Measurements from ENCODE around the gene IL3.

IL3 gene

DNA sequence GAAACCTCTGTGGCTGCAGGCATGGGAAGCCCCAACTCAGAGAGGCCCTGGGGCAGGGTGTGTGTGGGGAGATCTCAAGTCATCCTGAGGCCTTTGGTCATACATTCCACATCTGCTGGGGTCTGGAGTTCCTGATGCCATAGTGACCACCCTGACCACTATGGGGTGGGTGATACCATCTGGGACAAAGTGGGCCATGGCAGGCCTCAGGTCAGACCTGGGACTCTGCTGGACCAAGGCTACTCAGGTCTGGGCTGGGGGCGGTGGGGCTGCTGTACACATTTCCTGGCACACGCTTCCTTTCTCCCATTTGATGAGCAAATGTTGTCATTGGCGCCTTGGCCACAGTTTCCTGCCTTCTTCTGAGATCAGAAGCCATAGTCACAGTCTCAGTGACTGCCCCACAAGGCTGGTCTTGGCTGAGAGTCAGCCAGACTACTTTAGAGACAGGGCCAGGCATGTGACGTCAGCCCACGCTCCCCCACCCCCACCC, 33.9 kb upstream of the IL3 start:
- no peak for DNase-seq

DNA sequence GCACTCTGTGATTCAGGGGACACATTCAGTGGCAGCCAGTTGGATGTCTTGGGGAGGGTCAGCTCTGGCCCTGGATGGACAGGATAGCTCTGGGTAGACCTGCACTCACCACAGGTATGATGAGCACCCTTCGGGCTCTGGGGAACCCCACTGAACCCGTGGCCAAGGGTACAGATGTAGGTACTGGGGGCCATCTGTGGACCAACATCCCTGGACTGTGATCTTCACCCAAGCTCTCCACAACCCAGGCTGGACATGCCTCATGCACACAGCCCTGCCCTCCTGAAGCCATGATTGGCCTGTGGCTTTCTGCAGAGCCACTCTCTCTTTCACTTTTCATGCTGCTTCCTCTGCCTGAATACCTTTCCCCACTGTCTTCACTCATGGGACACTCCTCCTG, 33.4 kb upstream of the IL3 start:
- no peak for DNase-seq

DNA sequence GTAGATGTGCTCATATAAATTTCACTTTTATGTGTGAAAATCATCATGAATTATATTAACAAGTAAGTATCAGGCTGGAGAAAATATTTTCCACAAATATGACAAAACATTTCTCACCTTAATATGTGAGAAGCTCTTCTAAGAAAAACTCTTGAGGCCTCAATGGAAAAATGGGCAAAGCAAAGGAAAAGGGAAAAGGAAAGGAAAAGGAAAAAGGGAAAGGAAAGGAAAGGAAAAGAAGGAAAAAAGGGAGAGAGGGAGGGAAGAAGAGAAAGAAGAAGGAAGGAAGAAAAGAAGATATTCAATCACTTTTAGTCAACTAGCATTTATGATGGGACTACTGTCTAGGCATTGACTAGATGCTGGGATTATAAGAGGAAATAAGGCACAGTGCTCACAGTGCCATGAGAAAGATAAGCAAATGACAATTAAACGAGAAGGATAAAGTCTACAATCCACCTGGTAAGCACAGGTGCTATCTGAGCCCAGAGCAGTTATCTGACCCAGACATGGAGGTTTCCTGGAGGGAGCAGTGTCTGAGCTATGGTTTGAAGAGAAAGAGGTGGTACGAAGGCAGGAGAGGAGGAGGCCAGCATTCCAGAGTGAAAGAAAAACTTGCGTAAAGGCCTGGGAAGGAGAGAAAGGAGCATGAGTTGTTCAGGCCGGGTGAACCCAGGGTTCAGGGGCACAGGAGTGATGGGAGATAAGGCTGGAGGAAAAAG, 30.7 kb upstream of the IL3 start:
- DNase-seq: no peak

DNA sequence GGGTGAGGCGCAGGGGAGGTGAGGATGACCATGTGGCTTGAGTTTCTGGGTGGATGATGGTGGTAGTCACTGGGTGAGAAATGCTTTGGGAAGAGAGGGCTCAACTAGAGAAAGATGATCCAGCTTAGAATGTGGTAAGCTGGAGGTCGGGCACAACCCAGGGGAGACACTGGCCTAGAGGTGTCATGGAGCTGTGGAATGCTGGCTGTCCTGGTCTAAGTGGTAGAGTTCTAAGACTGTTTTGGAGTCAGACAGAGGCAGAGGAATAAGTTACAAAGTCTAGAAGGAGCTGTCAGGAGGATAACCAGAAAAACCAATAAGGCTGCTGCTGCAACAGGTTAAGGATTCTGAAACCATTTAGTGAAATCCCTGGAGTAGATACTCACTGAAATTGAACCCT, 29.8 kb upstream of the IL3 start:
- DNase-seq: no peak

DNA sequence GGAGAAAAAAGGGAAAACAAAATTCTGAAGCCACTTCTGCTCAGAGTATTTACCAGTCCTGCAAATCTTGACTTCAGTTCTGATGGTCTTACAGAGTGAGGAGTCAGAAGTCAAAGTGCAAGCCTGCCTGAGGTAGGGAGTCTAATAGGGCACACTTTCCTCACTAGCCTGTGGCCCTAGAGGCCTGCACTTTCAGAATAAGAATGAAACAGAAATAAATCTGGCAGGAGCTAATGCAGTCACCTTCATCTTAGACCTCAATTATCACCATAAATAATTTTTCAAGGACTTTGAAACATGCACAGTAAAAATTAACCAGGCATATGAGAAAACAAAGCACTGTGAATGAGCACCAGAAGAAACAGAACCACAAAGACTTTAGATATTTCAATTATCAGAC, 28.3 kb upstream of the IL3 start:
- DNase-seq: no peak

DNA sequence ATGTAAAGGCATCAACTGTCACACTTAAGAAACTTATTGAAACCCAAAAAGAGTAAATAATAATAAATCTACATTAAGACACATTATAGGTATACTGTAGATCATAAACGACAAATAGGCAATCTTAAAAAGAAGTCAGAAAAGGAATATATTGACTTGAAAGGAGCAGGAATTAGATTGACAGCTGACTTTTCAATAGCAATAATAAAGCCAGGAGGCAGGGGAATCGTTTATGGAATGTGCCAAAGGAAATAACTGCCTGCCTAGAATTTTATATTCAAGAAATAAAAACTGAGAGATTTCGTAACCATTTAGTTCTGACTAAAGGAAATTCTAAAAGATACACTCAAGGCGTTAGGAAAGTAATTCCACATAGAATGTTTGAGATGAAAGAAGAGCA, 27.3 kb upstream of the IL3 start:
- DNase-seq: no peak

DNA sequence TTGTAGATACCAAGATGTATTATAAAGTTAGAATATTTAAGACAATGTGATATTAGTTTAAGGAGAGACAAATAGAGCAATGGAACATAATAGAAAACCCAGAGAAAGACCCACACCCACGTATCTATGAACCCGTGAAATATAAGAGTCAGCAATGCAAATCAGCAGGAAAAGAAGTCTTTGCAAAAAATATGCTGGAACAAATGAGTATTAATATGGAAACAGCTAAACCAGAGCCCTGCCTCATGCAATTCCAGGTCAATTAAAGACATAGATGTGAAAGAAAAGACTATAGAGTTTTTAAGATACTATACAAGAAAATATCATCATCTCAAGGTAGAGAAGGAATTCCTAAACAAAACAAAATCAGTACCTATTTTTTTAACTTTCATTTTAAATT, 23.1 kb upstream of the IL3 start:
- DNase-seq: no peak

DNA sequence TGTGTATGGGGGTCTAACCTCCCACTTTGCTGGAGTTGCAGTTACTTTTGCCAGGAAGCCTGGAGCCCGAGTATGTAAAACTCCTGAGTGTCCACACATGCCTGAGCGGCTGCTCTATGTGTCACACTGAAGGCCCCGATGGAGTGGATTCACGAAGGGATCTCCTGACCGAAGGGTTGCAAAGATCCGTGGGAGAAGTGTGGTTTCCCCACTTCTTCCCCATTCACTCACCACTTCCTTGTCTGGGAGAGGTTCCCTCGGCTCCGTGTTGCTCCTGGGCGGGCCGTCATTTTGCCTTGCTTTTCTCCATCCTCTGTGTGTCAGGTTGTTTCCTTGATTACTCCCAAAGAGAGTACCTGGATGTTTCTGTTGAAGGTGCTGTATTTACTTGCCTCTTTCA, 16.2 kb upstream of the IL3 start:
- DNase-seq: no peak

DNA sequence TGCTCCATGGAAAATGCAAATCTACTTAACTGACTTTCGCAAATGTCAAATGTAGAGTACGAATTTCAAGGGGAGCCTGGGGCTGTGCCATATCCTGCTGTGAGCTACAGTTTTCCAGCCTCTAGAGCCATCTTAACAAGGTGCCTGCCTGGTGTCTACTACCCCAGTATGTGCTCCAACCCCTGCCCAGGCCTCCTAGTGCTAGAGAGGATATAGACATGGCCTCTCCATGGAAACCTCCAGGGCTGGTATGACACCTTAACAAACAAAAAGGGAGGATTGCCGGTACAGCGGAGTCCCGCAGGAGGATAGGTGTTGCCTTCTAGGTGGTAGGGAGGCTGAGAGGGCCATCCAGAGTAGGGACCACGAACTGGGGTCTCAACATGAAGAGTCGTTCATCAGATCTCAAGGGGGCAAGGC, 13.6 kb upstream of the IL3 start:
- no peak for DNase-seq

DNA sequence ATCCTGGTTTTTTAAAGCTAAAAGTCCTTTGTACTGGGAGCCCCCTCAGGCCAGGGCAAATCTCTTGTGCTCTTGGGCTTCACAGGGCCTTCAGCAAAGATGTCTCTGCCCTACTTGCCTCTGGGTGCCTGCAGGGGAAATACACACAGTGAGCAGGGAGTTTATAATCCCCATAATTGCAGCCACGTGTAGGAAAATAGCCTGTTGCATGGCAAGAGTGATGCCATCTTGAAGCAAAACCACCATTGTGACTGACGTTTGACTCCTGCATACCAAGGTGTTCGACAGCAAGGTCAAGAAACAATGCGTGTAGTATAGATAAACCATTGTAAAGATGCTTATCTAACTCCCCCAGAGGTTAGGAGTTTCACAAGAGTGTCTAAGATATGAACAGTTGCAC, 11.4 kb upstream of the IL3 start:
- DNase-seq: no peak

DNA sequence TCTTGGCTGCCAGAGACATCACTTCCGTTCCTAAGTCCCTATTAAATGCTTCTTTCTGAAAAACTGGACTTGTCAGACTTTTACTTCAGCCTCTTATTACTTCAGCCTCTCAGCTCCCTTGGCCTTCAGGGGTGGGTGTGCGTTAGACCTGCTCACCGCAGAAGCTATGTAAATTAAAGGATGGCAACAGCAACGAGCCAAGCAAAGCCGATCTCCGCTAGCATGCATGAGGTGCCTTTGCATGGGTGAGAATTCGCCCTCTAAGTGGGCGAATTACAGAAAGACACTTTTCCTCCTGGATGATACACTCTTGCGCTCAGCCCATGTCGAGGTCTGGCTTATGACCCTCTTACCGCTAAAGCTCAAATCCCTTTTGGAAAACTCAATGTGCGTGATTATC, 10.9 kb upstream of the IL3 start:
- no peak for DNase-seq

DNA sequence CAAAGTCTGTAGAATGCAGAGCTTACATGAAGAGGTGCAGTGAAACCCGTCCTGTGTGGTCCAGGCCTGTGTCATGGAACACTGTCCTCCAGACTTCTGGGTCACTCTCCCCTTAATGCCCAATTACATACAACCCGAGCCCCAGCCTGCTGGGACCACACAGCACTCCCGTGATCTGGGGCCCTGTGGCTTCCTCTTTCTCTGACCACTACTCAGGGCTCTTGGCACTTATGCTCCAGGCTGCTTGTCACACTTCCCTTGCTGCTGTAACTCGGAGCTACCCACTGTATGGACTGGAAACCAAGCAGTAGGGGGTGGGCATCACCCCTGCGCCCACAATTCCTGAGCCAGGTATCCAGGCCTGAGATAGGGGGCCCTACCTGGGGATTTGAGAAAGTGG, 10.3 kb upstream of the IL3 start:
- DNase-seq: no peak

DNA sequence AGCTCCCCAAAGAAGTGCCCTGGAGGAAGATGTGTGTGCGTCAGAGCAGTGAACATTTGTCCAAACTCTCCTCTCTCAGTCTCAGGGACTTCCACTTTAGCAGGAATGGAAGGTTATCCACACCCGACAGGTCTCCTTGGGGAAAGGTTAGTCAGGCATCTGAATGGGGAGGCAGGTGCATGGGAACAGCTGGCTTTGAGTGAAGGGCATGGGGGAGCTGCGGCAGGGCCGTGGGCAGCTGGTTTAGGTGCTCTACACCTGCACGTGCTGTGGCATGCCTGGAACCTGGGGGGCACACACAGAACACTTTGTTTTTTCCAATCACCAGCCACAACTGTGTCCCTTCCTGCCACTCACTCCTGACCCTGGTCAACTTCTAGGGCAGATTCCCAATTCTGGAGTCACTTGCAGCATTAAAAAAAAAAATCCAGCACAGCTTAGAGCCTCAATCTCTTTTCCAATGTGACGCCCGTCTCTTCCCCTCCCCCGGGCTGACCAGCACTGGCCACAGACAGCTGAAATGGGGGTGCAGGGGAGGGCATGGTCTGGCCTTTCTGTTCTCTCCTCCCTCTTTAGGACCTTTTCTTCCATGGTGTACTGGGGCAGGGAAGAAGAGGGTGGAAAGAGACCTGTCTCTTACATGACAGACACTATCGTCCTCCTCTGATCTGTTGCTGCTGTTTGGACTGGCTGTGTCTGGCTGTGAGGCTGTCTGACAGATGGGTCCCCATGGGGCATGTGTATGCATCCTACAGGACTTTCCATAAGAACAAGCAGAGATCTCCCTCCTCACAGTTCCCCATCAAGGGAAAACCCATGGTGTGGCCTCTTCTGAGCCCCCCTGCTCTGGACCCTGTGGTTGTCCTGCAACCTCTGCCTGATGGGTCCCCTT, 9.5 kb upstream of the IL3 start:
- DNase-seq: no peak

DNA sequence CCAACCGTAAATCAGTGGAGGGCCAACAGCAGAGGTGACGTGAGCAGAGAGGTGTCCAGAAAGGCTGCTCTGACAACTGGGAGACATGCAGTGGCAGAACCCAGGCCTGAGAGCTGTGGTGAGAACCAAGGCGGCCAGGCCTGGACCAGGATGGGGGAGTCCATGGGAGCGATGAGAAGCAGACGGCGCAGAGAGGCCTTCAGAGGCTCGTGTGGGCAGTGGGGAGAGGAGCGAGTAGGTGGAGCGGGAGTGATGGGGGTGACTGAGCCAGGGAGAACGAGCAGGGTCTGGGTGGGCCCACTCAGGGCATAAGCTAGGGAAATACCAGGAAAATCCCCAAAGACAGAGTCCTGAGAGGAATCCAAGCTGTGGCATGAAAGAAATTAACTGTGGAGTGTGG, 7.9 kb upstream of the IL3 start:
- DNase-seq: no peak

DNA sequence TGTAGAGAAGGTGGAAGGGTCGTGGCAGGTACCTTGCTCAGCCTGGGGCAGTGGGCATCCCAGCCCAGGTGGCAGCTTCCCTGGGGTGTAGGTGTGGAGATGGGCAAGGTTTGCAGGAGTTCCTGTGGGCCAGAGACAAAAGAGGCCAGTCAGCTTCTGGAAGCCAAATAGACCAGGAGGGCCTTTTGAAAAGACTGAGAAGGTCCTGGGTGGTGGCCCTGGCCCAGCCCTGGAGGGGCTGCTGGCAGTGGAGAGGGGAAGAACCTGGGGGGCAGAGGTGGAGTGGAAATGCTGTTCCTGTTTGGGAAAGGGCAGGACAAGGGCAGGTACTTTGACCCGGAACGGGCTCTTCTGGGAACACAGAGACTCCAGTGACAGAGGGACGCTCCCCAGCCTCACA, 7.0 kb upstream of the IL3 start:
- DNase-seq: no peak

DNA sequence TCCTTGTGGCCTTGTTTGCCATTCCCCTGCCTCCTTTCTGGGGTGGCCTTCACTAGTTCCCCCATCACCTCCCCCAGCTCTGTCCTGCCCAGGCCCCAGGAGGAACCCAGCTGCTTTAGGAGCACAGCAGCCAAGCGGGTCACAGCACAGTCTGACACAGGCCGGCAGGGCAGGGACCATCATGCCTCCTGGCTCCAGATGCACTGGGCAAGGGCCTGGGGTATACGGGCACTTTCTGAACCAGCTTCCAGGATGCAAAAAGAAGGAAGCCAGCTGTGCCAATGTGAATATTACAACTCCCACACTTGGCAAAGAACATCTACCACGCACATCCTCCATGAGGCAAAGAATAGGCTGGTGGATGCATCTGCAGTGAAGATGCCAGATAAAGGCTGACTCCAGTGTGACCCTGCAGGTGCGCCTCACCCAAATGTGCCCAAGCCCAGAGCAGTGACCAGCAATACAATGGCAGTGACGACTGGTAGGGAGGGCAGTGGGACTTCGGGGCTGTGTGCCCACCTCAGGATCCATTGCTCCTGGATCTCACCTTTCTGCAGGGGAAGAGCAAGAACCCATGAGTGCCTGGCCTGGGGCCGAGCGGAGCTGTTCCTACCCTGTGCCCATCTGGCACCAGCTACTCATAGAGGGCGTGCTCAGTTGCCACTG, 6.3 kb upstream of the IL3 start:
- DNase-seq: no peak

DNA sequence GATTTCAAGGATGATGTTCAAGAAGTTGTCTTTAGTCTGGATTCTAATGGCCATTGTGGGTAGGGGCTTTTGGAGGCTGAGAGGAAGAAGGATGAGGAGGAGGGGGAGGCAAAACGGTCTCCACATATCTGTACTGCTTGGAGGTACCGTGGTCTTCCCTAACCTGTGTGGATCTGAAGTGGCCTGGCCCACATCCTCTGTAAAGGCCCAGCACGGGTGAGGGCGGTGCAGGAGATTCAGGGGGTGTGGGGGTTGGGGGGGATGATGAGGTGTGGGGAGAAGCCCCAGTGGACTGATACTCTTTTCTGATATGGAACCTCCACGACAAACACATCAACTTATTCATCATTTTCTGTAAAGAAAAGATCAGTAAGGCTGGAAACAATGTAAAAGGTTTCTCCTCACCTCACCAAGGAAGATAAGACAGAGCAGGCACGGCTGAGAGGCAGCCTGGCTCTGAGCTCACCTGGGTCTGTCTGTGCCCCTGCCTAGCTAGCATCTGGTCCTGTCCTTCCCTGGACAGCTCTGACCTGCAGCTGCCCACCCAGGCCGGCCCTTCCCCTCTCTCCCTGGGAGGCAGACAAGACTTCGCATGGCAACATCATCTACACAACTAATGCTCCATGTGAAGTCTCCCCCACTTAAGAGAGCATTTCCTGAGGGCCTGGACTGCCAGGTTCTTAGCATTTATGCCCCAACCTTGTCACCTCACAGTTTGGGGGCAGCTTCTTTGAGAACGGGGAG, 5.6 kb upstream of the IL3 start:
- no peak for DNase-seq

DNA sequence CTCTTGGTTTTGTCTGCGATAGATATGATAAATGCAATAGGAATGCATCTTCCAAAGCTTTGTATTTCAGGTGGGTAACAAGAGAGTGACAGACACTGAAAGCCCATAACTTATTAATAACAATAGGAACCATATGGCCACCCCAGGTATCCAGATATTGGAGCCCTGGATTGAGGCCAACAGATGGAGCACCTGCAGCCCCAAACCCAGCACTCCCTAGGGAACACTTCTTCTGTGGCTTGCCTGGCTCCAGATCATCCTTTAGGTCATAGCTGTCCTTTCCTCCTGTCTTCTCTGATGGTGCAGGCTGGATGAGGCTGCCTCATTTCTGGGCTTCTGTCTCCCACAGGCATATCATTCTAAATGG, 5.0 kb upstream of the IL3 start:
- no peak for DNase-seq

DNA sequence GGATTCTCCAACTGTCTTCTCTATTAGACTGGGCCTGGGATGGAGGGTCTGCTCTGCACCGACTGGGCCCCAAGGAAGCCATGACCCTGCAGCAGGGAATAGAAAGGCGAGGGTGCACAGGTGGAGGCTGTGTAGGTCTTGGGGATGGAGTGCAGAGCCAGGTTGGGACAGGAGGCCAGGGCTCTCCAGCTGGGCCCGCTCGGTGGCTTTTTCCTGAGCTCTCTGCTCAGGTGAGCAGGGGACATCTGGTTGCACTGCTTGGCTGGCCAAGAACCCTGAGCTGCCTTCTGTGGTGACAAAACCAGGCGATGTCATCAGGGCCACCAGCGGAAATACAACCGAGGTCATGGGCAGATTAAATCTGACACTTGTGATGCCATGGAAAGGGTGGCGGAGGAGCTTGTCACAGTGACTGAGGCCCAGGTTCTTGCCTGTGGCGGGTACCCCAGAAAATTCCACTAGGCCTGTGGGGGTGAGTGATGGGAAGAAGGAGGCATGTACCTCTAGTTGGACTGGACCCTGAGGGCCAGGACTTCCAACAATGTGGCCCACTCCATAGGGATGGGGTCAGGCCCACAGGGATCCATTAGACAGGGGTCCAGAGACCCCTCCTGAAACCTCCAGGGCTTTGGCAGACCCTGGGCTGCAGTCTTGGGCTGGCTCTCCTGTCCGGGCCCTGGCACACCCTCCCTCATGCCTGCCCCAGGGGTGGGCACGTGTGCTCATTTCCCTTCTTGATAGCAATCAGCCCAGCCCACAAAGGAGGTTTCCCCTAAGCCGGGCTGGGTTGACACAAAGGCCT, 4.4 kb upstream of the IL3 start:
- peak; percentile 39 for DNase-seq

DNA sequence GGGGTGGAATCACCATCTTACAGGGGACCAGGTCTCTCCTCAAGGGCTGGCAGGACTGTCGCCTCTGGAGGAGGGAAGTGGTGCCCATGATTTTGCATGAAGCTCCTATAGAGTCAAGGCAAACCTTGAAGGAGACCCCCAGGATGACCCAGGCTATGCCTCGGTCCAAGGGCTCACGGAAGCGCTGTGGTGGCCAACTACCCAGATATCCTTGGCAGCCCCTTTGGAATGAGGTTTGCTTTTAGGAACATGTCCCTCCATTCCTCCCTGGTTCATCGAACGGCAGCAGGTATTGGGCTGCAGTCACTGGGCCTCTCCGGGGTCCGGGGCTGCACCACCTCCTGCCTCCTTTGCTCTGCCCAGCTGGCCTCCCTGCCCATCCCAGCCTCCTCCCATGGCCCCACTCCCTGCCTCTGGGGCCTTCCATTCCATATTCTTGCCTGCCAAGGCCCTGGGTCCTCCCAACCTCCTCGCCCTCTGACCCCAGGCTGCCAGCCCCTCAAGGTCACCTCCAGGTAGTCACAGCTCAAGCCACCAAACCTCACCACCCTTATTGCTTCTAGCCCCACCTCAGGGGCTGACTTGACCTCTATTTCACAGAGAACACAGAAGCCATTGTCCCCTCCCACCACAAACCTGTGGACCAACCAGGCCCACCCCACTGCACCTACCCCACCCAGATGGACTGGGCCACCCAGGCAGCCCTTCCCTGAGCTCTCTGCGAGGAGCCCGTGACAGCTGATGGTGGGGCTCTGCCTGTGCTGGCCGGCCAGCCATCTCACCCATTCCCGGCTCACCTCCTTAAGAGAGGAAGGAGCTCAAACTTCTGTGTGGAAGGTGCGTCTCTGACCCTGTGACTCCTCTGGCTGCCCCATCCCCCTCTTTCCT, 3.6 kb upstream of the IL3 start:
- no peak for DNase-seq

Measured in activated effector memory CD4-positive, alpha-beta T cell treated with Interleukin-2 at 50 U/mL for 16 hours (primary cell).